ENCODE data around the gene LYZL1.

DNA sequence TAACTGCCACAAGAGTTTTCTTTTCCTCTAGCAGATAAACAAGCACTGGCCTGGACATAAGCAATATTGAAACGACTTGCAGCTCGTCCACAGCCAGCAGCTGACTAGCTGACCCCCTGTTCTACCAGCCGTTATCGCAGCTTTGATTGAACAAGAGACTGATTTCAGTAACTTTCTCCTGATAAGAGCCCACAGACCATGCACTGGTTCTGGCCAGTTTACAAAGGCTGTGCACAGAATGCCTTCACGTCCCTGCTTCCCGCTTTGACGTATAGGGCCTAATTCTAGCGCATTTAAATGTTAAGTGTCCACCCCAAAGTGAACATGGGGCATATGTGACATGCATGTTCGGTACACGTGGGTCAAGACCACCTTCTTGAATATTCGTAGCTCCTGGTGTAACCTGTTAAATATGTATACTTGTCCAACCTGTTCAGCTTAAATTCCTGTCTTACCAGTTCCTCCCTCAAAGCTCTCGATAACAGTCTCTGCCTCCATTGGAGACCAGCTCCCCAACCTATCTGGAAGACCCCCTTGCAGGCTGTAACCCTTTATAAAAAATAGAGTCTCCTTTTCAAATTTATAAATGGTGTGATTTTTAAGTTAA, 69.2 kb downstream of the LYZL1 start:
- TF ChIP-seq, protein P1, sequence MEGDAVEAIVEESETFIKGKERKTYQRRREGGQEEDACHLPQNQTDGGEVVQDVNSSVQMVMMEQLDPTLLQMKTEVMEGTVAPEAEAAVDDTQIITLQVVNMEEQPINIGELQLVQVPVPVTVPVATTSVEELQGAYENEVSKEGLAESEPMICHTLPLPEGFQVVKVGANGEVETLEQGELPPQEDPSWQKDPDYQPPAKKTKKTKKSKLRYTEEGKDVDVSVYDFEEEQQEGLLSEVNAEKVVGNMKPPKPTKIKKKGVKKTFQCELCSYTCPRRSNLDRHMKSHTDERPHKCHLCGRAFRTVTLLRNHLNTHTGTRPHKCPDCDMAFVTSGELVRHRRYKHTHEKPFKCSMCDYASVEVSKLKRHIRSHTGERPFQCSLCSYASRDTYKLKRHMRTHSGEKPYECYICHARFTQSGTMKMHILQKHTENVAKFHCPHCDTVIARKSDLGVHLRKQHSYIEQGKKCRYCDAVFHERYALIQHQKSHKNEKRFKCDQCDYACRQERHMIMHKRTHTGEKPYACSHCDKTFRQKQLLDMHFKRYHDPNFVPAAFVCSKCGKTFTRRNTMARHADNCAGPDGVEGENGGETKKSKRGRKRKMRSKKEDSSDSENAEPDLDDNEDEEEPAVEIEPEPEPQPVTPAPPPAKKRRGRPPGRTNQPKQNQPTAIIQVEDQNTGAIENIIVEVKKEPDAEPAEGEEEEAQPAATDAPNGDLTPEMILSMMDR (IDR thresholded peaks at IDR 0.05) = no peak
- TF ChIP-seq POLR2A (IDR thresholded peaks at IDR 0.05) = no peak
- TF ChIP-seq POLR2AphosphoS5 (IDR thresholded peaks at IDR 0.05) = no peak
- no peak for TF ChIP-seq EP300 (IDR thresholded peaks at IDR 0.05)

Measured in upper lobe of left lung (tissue), 4 donors.